Nephron progenitor cell (in vitro differentiated cells): Measurements from ENCODE around the gene ZSCAN21.

Source experiments
- DNase-seq: peaks from one replicate; pipeline ENCODE4 v3.0.0; 2021
- H3K27ac Mint-ChIP-seq: 2 replicates; pipeline ENCODE4 v1.8.0; 2021; ENCODE audit warnings: mild to moderate bottlenecking, moderate library complexity, mixed read lengths
- H3K27me3 Mint-ChIP-seq: 2 replicates; pipeline ENCODE4 v1.8.0; 2021; ENCODE audit warnings: mild to moderate bottlenecking, low read depth, mixed read lengths; ENCODE audit not compliant: poor library complexity
- H3K36me3 Mint-ChIP-seq: 2 replicates; pipeline ENCODE4 v1.8.0; 2021; ENCODE audit warnings: low read depth, mixed read lengths
- H3K4me1 Mint-ChIP-seq: 2 replicates; pipeline ENCODE4 v1.8.0; 2021; ENCODE audit warnings: mixed read lengths
- H3K4me3 Mint-ChIP-seq: 2 replicates; pipeline ENCODE4 v1.8.0; 2021; ENCODE audit warnings: mild to moderate bottlenecking, moderate library complexity, mixed read lengths
- H3K9me3 Mint-ChIP-seq: 2 replicates; pipeline ENCODE4 v1.8.0; 2021; ENCODE audit warnings: mild to moderate bottlenecking, moderate library complexity, mixed read lengths
- TF ChIP-seq, protein P1 (sequence below): fragments of 200-600 bp; sonication (generic); IDR thresholded peaks from 2 replicates; pipeline ENCODE4 v1.5.0; 2021; ENCODE audit warnings: antibody characterized with exemption

Gene ZSCAN21

DNA sequence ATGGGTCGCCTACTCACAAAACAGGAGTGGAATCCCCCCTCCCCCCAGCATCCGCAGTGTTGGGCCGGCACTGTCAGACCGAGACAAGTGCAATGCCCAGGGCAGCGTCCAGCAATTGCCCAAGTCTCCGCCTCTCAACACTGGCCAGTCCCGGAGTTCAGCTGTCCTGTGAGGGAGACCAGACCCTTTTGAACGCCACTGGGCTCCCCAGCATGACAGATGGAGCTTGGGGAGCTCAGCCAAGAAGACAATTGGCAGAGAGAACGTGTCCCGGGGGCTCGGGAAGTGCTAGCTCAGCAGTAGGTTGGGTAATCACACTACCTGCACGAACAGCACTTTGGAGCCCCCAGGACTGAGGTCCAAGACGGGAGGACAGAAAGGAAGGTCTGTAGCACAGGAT is 43.9 kb downstream of the ZSCAN21 start:
- H3K4me1 Mint-ChIP-seq, result peaks cover 59% of the 10 kb centered on the region
- no peaks in the 10 kb centered on the region for H3K9me3 Mint-ChIP-seq
- no peak overlapping the region for H3K4me3 Mint-ChIP-seq
- TF ChIP-seq, protein P1, sequence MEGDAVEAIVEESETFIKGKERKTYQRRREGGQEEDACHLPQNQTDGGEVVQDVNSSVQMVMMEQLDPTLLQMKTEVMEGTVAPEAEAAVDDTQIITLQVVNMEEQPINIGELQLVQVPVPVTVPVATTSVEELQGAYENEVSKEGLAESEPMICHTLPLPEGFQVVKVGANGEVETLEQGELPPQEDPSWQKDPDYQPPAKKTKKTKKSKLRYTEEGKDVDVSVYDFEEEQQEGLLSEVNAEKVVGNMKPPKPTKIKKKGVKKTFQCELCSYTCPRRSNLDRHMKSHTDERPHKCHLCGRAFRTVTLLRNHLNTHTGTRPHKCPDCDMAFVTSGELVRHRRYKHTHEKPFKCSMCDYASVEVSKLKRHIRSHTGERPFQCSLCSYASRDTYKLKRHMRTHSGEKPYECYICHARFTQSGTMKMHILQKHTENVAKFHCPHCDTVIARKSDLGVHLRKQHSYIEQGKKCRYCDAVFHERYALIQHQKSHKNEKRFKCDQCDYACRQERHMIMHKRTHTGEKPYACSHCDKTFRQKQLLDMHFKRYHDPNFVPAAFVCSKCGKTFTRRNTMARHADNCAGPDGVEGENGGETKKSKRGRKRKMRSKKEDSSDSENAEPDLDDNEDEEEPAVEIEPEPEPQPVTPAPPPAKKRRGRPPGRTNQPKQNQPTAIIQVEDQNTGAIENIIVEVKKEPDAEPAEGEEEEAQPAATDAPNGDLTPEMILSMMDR, result no peak
- no peak for DNase-seq
- H3K36me3 Mint-ChIP-seq, result peaks cover 85% of the 10 kb centered on the region
- peak overlapping the region; percentile 87 for H3K27ac Mint-ChIP-seq
- H3K27me3 Mint-ChIP-seq, result peaks cover 3% of the 10 kb centered on the region

DNA sequence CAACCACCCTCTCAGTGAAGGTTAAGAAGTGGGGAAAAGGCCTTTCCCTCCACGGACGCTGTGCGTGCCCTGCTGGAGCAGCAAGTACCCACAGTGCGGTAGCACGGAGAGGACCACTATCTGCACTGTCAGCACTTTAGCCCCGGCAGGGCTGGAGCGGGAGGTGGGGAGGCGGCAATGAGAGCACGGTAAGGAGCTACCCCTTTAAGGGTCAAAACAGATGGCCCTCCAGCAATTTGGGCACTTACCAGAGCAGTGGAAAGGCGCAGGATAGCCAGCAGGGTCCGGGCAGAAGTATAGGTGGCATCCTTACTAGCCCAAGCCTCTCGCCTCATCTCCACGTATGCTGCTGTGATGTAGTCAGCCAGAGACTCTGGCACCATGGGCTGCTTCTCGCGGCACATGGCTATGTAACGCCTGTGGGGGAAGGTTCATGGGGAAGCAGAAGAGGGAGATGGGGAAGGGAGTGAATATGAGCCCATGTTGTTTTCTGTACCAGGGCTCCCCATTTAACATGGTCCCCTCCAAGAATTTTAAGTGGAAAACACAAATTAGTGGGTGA is 44.4 kb downstream of the ZSCAN21 start:
- Mint-ChIP-seq H3K36me3 (peaks cover 90% of the 10 kb centered on the region), H3K4me3 (no peak overlapping the region), H3K27me3 (peaks cover 3% of the 10 kb centered on the region), H3K4me1 (peaks cover 63% of the 10 kb centered on the region), H3K27ac (peak overlapping the region; percentile 87), H3K9me3 (no peaks in the 10 kb centered on the region)
- DNase-seq, result no peak
- TF ChIP-seq, protein P1, result no peak

DNA sequence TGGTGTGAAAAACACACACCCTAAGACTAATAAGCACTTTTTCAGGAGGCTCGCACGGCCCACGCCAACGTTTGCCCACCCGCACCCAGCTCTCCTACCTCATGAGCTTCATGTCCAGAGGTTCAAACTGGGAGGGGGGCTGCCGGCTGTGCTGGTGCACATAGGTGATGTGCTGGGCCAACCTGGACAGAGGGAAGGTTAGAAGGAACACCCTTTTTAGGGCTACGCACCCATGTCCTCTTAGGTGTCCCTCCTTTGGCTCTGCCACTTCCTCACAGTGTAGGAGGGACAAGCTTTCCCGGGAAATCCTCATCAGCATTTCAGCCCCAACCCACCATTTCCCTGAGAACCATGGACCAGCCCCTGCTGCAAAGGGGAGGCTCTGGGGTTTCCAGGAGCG is 45.7 kb downstream of the ZSCAN21 start:
- peaks cover 3% of the 10 kb centered on the region for H3K27me3 Mint-ChIP-seq
- TF ChIP-seq, protein P1, result no peak
- peaks cover 95% of the 10 kb centered on the region for H3K36me3 Mint-ChIP-seq

DNA sequence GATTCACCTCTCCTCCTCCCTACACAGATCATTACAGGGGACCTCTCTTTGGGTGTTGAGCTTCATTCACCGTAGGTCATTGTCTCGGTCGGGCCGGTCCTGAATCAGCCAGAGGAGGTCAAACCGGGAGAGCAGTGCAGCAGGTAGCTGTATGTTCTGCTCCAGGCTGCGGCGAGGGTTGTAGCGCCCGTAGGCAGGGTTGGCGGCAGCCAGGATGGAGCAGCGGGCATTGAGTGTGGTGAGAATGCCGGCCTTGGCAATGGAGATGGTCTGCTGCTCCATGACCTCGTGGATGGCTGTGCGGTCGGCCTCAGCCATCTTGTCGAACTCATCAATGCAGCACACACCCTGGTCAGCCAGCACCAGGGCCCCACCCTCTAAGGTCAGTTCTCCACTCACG is 46.1 kb downstream of the ZSCAN21 start:
- Mint-ChIP-seq H3K4me3 (no peak overlapping the region), H3K27ac (peak overlapping the region; percentile 93), H3K4me1 (peaks cover 61% of the 10 kb centered on the region), H3K36me3 (peaks cover 91% of the 10 kb centered on the region), H3K9me3 (no peaks in the 10 kb centered on the region), H3K27me3 (peaks cover 3% of the 10 kb centered on the region)
- TF ChIP-seq, protein P1, result no peak
- DNase-seq, result no peak

More for the DNA sequence above, 45.7 kb downstream of the ZSCAN21 start:
- Mint-ChIP-seq H3K9me3 (no peaks in the 10 kb centered on the region), H3K4me3 (no peak overlapping the region), H3K27ac (peak overlapping the region; percentile 93), H3K4me1 (peaks cover 65% of the 10 kb centered on the region)
- DNase-seq, result no peak

DNA sequence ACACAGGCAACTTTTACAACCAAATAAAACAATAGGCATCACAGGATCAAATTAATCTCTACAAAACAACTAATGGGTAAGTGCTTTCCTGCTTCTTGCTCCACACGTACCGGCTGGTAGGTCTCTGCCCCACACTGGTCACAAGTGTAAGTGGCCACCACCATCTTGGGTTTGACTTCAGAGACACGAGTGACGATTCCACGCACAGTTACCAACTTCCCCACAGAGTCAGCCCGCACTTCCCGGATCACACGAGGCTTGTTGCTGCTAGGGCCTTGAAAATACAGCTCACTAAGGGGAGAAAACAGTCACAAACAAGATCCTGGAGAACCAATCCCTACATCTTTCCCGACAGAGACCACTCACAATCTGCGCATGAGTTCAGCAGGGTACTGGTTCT is 49.3 kb downstream of the ZSCAN21 start:
- peak overlapping the region; percentile 97 for H3K4me3 Mint-ChIP-seq
- peaks cover 10% of the 10 kb centered on the region for H3K27me3 Mint-ChIP-seq
- TF ChIP-seq, protein P1, result no peak
- H3K4me1 Mint-ChIP-seq, result peaks cover 64% of the 10 kb centered on the region
- H3K27ac Mint-ChIP-seq, result peak overlapping the region; percentile 98
- DNase-seq, result no peak
- peaks cover 68% of the 10 kb centered on the region for H3K36me3 Mint-ChIP-seq
- no peaks in the 10 kb centered on the region for H3K9me3 Mint-ChIP-seq

DNA sequence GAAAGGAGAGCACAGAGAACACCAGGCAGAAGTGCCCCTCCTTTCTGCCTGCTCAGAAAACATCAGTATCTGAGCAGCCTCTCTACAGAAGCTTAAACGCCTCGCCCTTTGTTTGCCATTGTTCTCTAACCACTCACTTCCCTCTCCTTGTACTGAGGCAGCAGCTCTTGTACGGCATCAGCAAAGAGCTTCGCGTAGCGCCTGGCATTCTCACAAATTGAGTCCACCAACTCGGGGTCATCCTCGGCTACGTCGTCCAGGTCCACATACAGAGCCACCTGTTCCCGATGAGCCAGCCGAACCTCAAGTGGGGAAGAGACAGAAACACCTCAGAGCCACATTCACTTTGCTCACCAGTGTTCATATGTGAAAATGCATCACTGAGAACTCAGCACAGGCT is 49.9 kb downstream of the ZSCAN21 start:
- H3K4me3 Mint-ChIP-seq, result peak overlapping the region; percentile 97
- TF ChIP-seq, protein P1, result no peak
- no peaks in the 10 kb centered on the region for H3K9me3 Mint-ChIP-seq
- DNase-seq, result no peak
- H3K27ac Mint-ChIP-seq, result peak overlapping the region; percentile 98
- H3K36me3 Mint-ChIP-seq, result peaks cover 65% of the 10 kb centered on the region
- peaks cover 66% of the 10 kb centered on the region for H3K4me1 Mint-ChIP-seq
- H3K27me3 Mint-ChIP-seq, result peaks cover 10% of the 10 kb centered on the region
